Measurements from ENCODE around the gene LMNA. TPM values are rescaled to one million over a fixed set of nuclear protein-coding genes. Genes with fewer than 3 reads are reported as not detected.

LMNA gene
- total and polyA plus RNA-seq, 2 experiments from 2014 or later = 208 to 345 TPM

GRCh38 chr1:156108057-156108456 lies 6.5 kb upstream of the LMNA start:
- TF ChIP-seq CTCF (IDR thresholded peaks at IDR 0.05; ENCODE audit: poor library complexity) (no peak), EZH2phosphoT487 (IDR thresholded peaks at IDR 0.05; ENCODE audit: low read depth, severe bottlenecking, unreplicated experiment) (no peak), EZH2 (IDR thresholded peaks at IDR 0.05; ENCODE audit: borderline replicate concordance) (no peak)
- Histone ChIP-seq H3K9me3 (ENCODE audit: low read depth) (no peaks in the 10 kb centered on the region), H4K20me1 (ENCODE audit: insufficient read depth, poor library complexity, severe bottlenecking) (no peaks in the 10 kb centered on the region), H3K4me1 (ENCODE audit: insufficient read depth) (peaks cover 58% of the 10 kb centered on the region), H3K9me2 (replicated peaks; ENCODE audit: insufficient read depth) (no peaks in the 10 kb centered on the region), H3K36me3 (replicated peaks; ENCODE audit: insufficient read depth, low read depth) (no peaks in the 10 kb centered on the region), H3K79me2 (peaks cover 35% of the 10 kb centered on the region), H3K27me3 (no peaks in the 10 kb centered on the region), H3K27ac (peak overlapping the region; percentile 99), H3K4me3 (no peak overlapping the region), H3K4me2 (no peak overlapping the region), H2AFZ (no peak overlapping the region)
- no peak for DNase-seq (ENCODE audit: low spot score)
- WGBS (ENCODE audit: low lambda C conversion rate, missing lambda C conversion rate) = 94% methylated on average over 3 of the region's 3 CpGs

GRCh38 chr1:156108664-156109241 lies 5.8 kb upstream of the LMNA start:
- Histone ChIP-seq H2AFZ (no peak overlapping the region), H3K4me1 (ENCODE audit: insufficient read depth) (peaks cover 58% of the 10 kb centered on the region), H3K4me3 (no peak overlapping the region), H4K20me1 (ENCODE audit: insufficient read depth, poor library complexity, severe bottlenecking) (no peaks in the 10 kb centered on the region), H3K4me2 (no peak overlapping the region), H3K79me2 (peaks cover 28% of the 10 kb centered on the region), H3K9me3 (ENCODE audit: low read depth) (no peaks in the 10 kb centered on the region), H3K36me3 (replicated peaks; ENCODE audit: insufficient read depth, low read depth) (no peaks in the 10 kb centered on the region), H3K27ac (no peak overlapping the region), H3K9me2 (replicated peaks; ENCODE audit: insufficient read depth) (no peaks in the 10 kb centered on the region), H3K27me3 (no peaks in the 10 kb centered on the region)
- DNase-seq (ENCODE audit: low spot score) = no peak
- TF ChIP-seq EZH2 (IDR thresholded peaks at IDR 0.05; ENCODE audit: borderline replicate concordance) (no peak), CTCF (IDR thresholded peaks at IDR 0.05; ENCODE audit: poor library complexity) (no peak), EZH2phosphoT487 (IDR thresholded peaks at IDR 0.05; ENCODE audit: low read depth, severe bottlenecking, unreplicated experiment) (no peak)
- WGBS (ENCODE audit: low lambda C conversion rate, missing lambda C conversion rate) = 96% methylated on average over 6 of the region's 6 CpGs

GRCh38 chr1:156110252-156110651 lies 4.3 kb upstream of the LMNA start:
- Histone ChIP-seq H3K4me3 (no peak overlapping the region), H3K36me3 (replicated peaks; ENCODE audit: insufficient read depth, low read depth) (no peaks in the 10 kb centered on the region), H3K4me2 (no peak overlapping the region), H3K4me1 (ENCODE audit: insufficient read depth) (peaks cover 48% of the 10 kb centered on the region), H2AFZ (no peak overlapping the region), H4K20me1 (ENCODE audit: insufficient read depth, poor library complexity, severe bottlenecking) (peaks cover 5% of the 10 kb centered on the region), H3K79me2 (peaks cover 22% of the 10 kb centered on the region), H3K9me2 (replicated peaks; ENCODE audit: insufficient read depth) (no peaks in the 10 kb centered on the region), H3K9me3 (ENCODE audit: low read depth) (no peaks in the 10 kb centered on the region), H3K27ac (no peak overlapping the region), H3K27me3 (no peaks in the 10 kb centered on the region)
- DNase-seq (ENCODE audit: low spot score) = no peak
- 90% methylated on average over 2 of the region's 2 CpGs for WGBS (ENCODE audit: low lambda C conversion rate, missing lambda C conversion rate)
- no peak for TF ChIP-seq CTCF (IDR thresholded peaks at IDR 0.05; ENCODE audit: poor library complexity)
- TF ChIP-seq EZH2 (IDR thresholded peaks at IDR 0.05; ENCODE audit: borderline replicate concordance) = no peak
- TF ChIP-seq EZH2phosphoT487 (IDR thresholded peaks at IDR 0.05; ENCODE audit: low read depth, severe bottlenecking, unreplicated experiment) = no peak

Measured in hepatocyte (in vitro differentiated cells).